Memory B cell (primary cell): Measurements from ENCODE around the gene KCNAB3.
A peak's percentile ranks its signal among the peaks of the same experiment; 100 is the strongest.

Experiments
- ATAC-seq: fragments of 150-1000 bp; cut with Tn5 transposase; 2 replicates; pipeline ENCODE4 v1.10.0; 2021; ENCODE audit warnings: low read depth, mild to moderate bottlenecking, moderate library complexity
- DNase-seq, 2 donors: peaks; one replicate each; pipeline ENCODE4 v3.0.0; 2022; ENCODE audit warnings: low spot score in 2 of 2
- H3K27ac Mint-ChIP-seq: one replicate; pipeline ENCODE4 v1.8.0; 2022; ENCODE audit warnings: mild to moderate bottlenecking, moderate library complexity, mixed read lengths
- H3K27me3 Mint-ChIP-seq: one replicate; pipeline ENCODE4 v1.8.0; 2022; ENCODE audit warnings: mixed read lengths
- H3K36me3 Mint-ChIP-seq: one replicate; pipeline ENCODE4 v1.8.0; 2022; ENCODE audit warnings: mild to moderate bottlenecking, mixed read lengths
- H3K4me1 Mint-ChIP-seq: one replicate; pipeline ENCODE4 v1.8.0; 2022; ENCODE audit warnings: mixed read lengths
- H3K4me3 Mint-ChIP-seq: one replicate; pipeline ENCODE4 v1.8.0; 2022; ENCODE audit warnings: mild to moderate bottlenecking, moderate library complexity, mixed read lengths
- H3K9me3 Mint-ChIP-seq: one replicate; pipeline ENCODE4 v1.8.0; 2022; ENCODE audit warnings: mixed read lengths

KCNAB3 gene

DNA sequence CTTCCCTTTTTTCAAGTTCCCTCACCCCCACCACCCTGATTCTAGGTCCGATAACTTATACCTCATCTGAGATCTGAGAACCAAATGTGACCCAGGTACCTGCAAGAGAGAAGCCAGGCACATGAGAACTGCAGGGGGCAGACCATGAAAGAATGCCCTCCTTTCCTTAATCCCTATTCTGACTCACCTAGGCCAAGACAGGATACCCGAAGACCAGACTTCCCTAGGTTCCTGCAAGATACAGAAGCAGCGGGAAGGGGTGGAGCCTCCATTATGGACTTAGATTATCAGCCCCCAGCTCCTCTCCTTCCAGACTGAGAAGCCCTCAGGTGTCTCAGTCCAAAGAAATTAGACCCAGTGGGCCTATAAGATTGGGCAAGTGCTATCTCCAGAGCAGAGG, 2.1 kb downstream of the KCNAB3 start:
- H3K27ac Mint-ChIP-seq = no peak overlapping the region
- H3K9me3 Mint-ChIP-seq = no peaks in the 10 kb centered on the region
- H3K4me3 Mint-ChIP-seq = no peak overlapping the region
- H3K27me3 Mint-ChIP-seq = no peaks in the 10 kb centered on the region
- DNase-seq (no peak), ATAC-seq (no peak)
- H3K36me3 Mint-ChIP-seq = peaks cover 4% of the 10 kb centered on the region
- peaks cover 9% of the 10 kb centered on the region for H3K4me1 Mint-ChIP-seq

DNA sequence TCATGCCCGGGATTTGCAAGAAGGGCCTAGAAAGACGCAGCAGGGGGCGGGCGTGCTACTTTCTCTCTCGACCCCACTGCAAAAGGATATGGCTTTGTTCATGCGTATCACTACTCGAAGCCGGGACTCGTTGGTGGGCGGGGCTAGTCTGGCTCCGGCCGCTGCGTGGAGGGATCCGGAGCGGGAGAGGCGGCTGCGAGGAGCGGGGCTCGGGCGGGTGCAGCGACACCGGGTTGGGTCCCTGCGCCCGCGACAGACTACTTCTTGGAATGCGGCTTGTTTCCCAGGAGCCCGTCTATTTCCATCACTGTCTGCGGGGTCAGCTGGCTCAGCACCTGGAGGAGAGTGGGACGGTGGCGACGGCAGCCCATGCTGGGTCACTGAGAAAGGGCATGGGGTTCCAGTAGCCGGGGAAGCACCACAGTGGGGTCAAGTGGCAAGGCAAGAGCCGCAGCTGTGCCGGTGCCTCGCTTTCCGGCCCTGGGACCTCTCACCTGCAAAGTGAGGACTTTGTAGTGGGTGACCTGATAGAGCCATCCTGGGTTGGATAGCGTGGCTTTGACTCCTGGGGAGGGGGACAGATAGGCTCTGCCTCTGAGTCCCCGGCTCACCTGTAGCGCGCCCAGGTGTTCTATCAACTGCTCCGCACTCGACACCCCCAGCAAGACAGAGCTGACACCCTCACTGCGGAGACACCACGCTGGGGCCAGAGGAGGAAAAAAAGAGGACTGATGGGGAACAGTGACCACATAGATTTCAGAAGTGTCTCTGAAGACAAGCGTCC, 6.6 kb downstream of the KCNAB3 start:
- Mint-ChIP-seq H3K4me1 (peaks cover 5% of the 10 kb centered on the region), H3K27me3 (no peaks in the 10 kb centered on the region), H3K36me3 (peaks cover 2% of the 10 kb centered on the region), H3K9me3 (no peaks in the 10 kb centered on the region), H3K27ac (peak overlapping the region; percentile 76), H3K4me3 (peak overlapping the region; percentile 80)
- ATAC-seq (peak; percentile 97), DNase-seq (peak; percentile 59 to 65)

DNA sequence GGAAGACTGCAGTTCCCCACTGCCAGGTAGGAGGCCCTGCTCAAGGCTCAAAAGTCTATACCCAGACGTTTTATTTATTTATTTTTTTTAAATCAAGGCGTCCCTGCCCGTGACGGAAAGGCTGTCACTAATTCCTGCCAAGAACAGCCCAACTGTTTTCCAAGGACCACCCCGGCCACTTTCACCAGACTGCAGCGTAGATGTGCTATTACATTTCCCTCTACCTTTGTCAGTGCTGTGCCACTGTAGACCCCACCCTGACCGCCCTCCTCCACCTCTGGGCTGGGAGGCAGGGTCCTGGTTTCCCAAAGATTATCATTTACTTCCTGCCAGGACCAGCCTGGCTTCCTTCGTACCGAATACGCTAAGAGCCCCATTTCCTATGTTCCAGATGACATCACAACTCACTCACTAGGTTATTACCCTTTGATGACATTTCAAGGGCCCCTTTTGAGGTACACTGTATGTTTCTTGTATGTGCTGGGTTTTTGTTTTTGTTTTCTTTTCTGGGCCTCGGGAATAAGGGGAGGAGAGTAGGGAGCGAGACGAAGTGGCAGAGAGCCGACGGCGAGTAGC, 7.3 kb downstream of the KCNAB3 start:
- H3K4me1 Mint-ChIP-seq = peaks cover 5% of the 10 kb centered on the region
- ATAC-seq = peak; percentile 26
- peak overlapping the region; percentile 80 for H3K4me3 Mint-ChIP-seq
- DNase-seq = no peak
- H3K27me3 Mint-ChIP-seq = no peaks in the 10 kb centered on the region
- H3K27ac Mint-ChIP-seq = peak overlapping the region; percentile 76
- no peaks in the 10 kb centered on the region for H3K9me3 Mint-ChIP-seq
- no peaks in the 10 kb centered on the region for H3K36me3 Mint-ChIP-seq

DNA sequence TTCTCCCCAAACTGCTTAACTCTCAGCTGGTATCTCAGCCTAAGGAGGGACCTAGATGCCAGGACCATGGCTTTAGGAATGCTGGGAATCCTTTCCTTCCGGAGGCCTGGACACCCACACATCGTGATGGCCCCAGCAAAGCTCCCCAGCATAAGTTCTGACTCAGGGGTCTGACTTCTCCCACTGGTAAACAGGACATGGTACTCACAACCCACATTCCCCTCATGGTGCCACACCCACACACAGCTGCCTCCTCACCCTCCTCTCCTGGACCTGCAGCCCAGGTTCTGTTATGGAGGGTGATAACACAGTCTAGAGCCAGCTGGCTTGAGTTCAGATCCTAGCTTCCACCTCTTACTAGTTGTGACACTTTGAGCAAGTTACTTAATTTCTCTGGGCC, 12.8 kb downstream of the KCNAB3 start:
- Mint-ChIP-seq H3K4me1 (peaks cover 17% of the 10 kb centered on the region), H3K4me3 (peak overlapping the region; percentile 99), H3K36me3 (no peaks in the 10 kb centered on the region), H3K27me3 (no peaks in the 10 kb centered on the region), H3K27ac (peak overlapping the region; percentile 84), H3K9me3 (no peaks in the 10 kb centered on the region)
- ATAC-seq = no peak
- DNase-seq = no peak

DNA sequence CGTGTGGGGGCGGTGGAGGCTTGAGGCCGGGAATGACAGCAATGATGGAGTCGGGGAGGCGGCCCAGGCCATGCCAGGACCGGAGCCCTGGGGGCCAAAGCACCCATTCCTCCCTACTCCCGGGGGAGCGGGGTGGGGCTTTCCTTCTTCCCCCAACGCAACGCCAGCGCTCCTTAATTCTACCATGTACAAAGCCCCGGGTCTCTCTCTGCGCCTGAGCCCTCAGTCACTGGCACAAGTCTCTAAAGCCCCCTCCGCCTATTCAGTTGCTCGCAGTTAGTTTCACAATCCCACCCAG, 13.3 kb downstream of the KCNAB3 start:
- H3K27ac Mint-ChIP-seq = peak overlapping the region; percentile 84
- H3K36me3 Mint-ChIP-seq = no peaks in the 10 kb centered on the region
- H3K27me3 Mint-ChIP-seq = no peaks in the 10 kb centered on the region
- H3K4me3 Mint-ChIP-seq = peak overlapping the region; percentile 99
- ATAC-seq (no peak), DNase-seq (peak in 1 of 2 donors; percentile 19)
- H3K9me3 Mint-ChIP-seq = no peaks in the 10 kb centered on the region
- peaks cover 17% of the 10 kb centered on the region for H3K4me1 Mint-ChIP-seq

DNA sequence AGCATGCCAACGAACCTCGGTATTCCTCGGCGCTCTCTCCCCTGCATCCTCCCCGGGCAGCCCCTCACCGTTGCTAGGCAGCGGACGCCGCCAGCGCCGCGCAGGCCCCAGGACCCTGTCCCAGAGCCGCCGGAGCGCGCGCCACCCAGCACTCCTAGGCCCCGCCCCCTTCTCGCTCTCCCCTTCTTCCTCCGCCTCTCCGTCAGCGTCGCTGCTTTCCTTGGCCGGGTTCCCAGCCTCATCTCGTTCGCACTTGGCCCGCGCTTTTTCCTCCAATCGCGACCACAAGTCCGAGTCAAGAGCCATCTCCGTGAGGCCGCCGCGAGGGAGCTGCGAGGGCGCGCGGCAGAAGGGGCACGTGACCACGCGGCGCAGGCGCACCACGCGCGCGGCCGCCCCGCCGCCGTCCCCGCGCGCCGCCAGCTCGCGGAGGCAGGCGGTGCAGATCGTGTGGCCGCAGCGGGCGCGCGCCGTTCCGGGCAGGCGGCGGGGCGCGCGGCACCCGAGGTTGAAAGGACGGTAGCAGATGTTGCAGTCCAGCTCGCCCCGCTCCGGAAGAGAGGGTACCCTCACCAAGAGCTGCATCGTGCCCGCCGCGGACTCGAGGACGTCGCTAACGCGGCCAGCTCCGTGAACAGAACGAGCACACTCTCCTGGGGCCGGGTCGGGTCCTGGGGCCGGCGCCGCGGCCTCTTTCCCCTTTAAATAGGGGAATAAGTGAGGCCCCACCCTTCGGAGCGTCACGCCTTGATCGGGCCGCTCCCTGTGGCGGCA, 13.9 kb downstream of the KCNAB3 start, which contains the start of gene RNF227:
Gene RNF227, minus strand, starts transcription at position 679 of the 774 bp plus-strand sequence. Its CDS starts 94 bp downstream, at position 585.
- Mint-ChIP-seq H3K27ac (peak within 1 kb of the TSS; percentile 92), H3K36me3 (no peaks in the 10 kb centered on the region), H3K4me3 (peak within 1 kb of the TSS; percentile 99), H3K27me3 (no peaks in the 10 kb centered on the region), H3K9me3 (no peaks in the 10 kb centered on the region), H3K4me1 (peaks cover 17% of the 10 kb centered on the region)
- ATAC-seq = peak; percentile 84
- DNase-seq = peak; percentile 74 to 80

DNA sequence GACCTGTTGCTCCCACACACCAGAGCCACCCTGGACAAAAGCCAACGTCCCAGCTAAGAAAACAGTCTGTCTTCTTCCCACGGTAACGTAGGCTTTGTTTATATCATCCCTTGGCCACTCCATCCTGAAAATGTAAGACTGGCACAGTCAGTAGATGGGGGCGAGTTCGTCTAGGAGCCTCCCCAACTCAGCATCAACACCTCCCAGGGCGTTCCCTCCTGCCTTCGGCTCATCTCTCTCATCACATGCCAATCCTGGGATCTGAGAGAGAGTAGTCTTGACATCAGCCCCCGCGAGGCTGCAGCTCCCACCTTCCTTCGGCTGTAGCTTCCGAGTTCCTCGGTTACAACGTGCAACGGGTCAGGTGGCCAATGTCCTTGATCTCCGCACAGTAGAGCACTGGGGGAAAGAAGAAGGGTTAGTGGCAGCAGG, 14.5 kb downstream of the KCNAB3 start:
- no peak for DNase-seq
- H3K4me3 Mint-ChIP-seq = peak overlapping the region; percentile 99
- peaks cover 2% of the 10 kb centered on the region for H3K36me3 Mint-ChIP-seq
- H3K9me3 Mint-ChIP-seq = no peaks in the 10 kb centered on the region
- peak overlapping the region; percentile 92 for H3K27ac Mint-ChIP-seq
- H3K27me3 Mint-ChIP-seq = no peaks in the 10 kb centered on the region
- peaks cover 17% of the 10 kb centered on the region for H3K4me1 Mint-ChIP-seq
- no peak for ATAC-seq

DNA sequence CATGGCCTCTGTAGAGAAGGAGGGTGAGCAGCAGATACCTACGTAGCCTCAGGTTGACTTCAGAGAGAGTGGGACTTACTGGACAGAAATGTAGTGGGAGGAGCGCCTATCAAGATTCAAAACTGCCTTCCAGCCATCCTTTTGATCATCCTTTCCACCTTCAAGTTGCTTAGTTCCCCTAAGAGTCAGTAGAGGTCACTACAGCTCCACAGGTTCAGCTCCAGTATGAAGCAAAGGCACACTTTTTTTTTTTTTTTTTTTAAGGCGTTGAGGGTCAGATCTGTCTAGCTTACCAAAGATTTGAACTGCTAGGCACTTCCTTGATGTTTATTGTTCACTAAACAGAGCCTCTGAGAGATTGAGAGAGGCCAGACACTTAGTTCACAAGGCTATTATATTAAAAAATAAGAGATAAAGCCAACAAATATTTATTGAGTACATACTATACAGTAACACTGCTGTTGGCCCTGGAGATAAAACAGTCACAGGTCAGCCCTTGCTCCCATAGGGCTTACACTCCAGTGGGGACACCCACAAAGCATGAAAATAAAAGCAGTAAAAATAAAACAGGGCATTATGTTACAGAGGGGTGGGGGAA, 16.6 kb downstream of the KCNAB3 start:
- no peak overlapping the region for H3K4me3 Mint-ChIP-seq
- DNase-seq = peak; percentile 33 to 53
- peak; percentile 42 for ATAC-seq
- peaks cover 17% of the 10 kb centered on the region for H3K4me1 Mint-ChIP-seq
- no peaks in the 10 kb centered on the region for H3K9me3 Mint-ChIP-seq
- no peaks in the 10 kb centered on the region for H3K27me3 Mint-ChIP-seq
- H3K27ac Mint-ChIP-seq = no peak overlapping the region
- H3K36me3 Mint-ChIP-seq = peaks cover 15% of the 10 kb centered on the region

DNA sequence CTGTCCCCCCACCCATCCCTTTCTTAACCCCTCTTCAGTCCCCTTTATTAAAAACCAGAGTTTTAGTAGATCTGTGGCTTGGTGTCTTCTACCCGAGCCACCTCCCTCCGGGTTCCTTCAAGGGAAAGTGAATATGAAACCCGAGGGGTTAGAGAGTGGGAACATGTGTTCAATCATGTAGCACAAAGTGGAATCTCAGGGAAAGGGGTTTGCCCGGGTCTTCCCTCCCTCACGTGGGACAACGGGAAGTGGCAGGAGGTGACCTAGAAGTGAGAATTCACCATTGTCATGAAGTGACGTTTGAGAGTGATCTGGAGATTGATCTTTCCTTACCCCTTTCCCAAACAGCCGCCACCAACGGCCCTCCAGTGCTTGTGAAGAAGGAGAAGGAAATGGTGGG, 18.5 kb downstream of the KCNAB3 start:
- Mint-ChIP-seq H3K4me3 (no peak overlapping the region), H3K27ac (no peak overlapping the region), H3K36me3 (peaks cover 23% of the 10 kb centered on the region), H3K4me1 (peaks cover 11% of the 10 kb centered on the region), H3K27me3 (no peaks in the 10 kb centered on the region), H3K9me3 (no peaks in the 10 kb centered on the region)
- ATAC-seq (no peak), DNase-seq (no peak)

DNA sequence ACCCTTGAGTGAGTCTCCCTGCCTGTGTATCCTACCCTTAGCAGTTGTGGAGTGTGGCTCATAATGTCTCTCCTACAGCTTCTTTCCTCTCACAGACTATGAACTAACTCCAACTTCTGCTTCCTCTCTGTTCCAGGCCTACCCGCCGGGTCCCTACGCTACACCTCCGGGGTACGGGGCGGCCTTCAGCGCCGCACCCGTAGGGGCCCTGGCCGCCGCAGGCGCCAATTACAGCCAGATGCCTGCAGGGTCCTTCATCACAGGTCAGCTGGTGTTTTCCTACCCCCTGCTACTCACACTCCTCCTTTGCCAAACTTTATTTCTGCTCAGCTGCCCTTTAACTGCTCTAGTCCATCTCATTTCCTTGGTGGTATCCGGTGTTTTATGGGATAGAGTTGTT, 18.9 kb downstream of the KCNAB3 start:
- Mint-ChIP-seq H3K27me3 (no peaks in the 10 kb centered on the region), H3K9me3 (no peaks in the 10 kb centered on the region), H3K4me1 (peaks cover 11% of the 10 kb centered on the region), H3K4me3 (no peak overlapping the region), H3K36me3 (peaks cover 23% of the 10 kb centered on the region), H3K27ac (no peak overlapping the region)
- DNase-seq (no peak), ATAC-seq (no peak)

DNA sequence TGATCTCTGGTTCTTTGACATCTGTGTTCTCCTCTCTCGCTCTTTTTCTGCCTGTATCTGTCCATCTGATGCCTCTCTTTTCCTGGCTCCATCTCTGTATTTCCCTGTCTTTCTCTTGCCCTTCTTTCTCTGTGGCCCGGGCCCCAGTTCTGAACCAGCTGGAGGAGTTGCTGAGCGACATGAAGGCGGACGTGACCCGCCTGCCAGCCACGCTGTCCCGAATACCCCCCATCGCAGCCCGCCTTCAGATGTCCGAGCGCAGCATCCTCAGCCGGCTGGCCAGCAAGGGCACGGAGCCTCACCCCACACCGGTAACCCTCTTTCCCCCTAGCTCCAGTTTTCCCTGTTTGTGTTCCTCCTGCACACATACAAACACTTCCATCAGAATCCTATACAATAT, 19.4 kb downstream of the KCNAB3 start:
- Mint-ChIP-seq H3K9me3 (no peaks in the 10 kb centered on the region), H3K4me3 (no peak overlapping the region), H3K27ac (no peak overlapping the region), H3K4me1 (peaks cover 6% of the 10 kb centered on the region), H3K36me3 (peaks cover 23% of the 10 kb centered on the region), H3K27me3 (no peaks in the 10 kb centered on the region)
- no peak for ATAC-seq
- DNase-seq = no peak

DNA sequence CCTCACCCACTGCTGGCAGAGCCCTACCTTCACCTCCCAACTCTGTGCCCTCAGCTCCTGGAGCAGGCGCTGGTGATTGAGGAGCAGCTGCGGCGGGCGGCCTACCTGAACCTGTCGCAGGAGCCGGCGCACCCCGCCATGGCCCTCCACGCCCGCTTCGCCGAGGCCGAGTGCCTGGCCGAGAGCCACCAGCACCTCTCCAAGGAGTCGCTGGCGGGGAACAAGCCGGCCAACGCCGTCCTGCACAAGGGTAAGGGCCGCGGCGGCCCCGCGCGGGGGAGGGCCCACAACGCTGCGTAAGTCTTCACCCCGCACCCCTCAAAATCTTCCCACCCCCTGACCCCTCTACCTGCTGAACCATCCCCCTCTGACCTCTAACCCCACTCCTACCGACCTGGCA, 20.6 kb downstream of the KCNAB3 start:
- no peak for ATAC-seq
- Mint-ChIP-seq H3K27ac (no peak overlapping the region), H3K36me3 (peaks cover 29% of the 10 kb centered on the region), H3K4me3 (no peak overlapping the region), H3K27me3 (no peaks in the 10 kb centered on the region), H3K4me1 (no peaks in the 10 kb centered on the region), H3K9me3 (no peaks in the 10 kb centered on the region)
- no peak for DNase-seq

DNA sequence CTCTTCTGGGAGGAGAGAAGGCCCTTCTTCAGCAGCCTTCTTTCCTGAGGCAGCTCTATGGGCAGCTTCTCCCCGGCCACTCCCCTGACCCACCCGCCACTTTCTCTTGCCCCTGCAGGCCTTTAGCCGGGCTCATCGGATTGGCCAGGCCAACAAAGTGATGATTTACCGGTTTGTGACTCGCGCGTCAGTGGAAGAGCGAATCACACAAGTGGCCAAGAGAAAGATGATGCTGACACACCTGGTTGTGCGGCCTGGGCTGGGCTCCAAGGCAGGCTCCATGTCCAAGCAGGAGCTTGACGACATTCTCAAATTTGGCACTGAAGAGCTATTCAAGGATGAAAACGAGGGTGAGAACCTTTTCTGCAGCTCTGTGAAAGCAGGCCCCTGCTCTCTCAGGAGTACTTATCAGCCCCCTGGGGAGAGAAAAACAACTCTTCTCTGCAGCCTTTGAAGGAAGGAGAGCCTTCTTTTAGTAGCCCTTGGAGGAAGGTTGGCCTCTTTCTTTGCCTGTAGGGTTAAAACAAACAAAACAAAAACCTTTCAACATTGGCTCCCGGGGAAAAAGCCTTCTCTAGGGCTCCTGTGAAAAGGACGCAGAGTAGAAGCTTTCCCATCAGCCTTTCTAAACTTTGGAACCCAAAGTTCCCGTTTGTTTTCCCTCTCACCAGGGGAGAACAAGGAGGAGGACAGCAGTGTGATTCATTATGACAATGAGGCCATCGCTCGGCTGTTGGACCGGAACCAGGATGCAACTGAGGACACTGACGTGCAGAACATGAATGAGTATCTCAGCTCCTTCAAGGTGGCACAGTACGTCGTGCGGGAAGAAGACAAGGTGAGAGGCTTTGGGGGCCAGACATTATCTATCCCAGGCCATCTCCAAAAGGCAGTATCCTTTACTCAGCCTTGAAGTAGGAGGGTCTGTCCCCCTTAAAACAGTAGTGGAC, 26.2 kb downstream of the KCNAB3 start:
- Mint-ChIP-seq H3K9me3 (no peaks in the 10 kb centered on the region), H3K4me1 (no peaks in the 10 kb centered on the region), H3K27me3 (no peaks in the 10 kb centered on the region), H3K36me3 (peaks cover 37% of the 10 kb centered on the region), H3K27ac (no peak overlapping the region), H3K4me3 (no peak overlapping the region)
- DNase-seq (no peak), ATAC-seq (no peak)
